HepG2 (cell line): Measurements from ENCODE around the gene PGAP3. TPM values are rescaled to one million over a fixed set of nuclear protein-coding genes. Genes with fewer than 3 reads are reported as not detected.

Experiments
- DDIT3 ChIP-seq: sonication (generic); formaldehyde crosslinking; IDR thresholded peaks from 2 replicates; pipeline ENCODE4 v1.4.0; 2020; ENCODE audit warnings: mild to moderate bottlenecking, missing genetic modification reagents
- ZNF556 ChIP-seq: sonication (generic); formaldehyde crosslinking; IDR thresholded peaks from 2 replicates; pipeline ENCODE4 v1.4.0; 2020; ENCODE audit warnings: mild to moderate bottlenecking, missing genetic modification reagents, borderline replicate concordance
- polyA plus RNA-seq, 8 experiments: library from polyadenylated mRNA; depleted of rRNA in 3 of 8; stranded (reverse) in 7 of 8; unstranded in 1 of 8; fragments of >200 nt; fragmentation: Illumina TruSeq in 4 of 8; extraction: Trizol in 4 of 8; gene quantifications; 2 replicates each; pipeline versions ENCODE4 v1.2.1 to v1.2.3, GENCODE V29; 2011 to 2016; ENCODE audit warnings: low read depth in 4 of 8, missing spikeins in 1 of 8, mixed read lengths in 1 of 8; ENCODE audit not compliant: insufficient read depth in 1 of 8
- total RNA-seq, 5 experiments: library from RNA; depleted of rRNA; stranded (reverse); fragments of >200 nt; fragmentation: Illumina TruSeq; extraction: Trizol; gene quantifications; 2 replicates each; pipeline ENCODE4 v1.2.3, GENCODE V29; 2016; ENCODE audit warnings: low read depth in 1 of 5
- TF ChIP-seq, protein P1 (sequence below): sonication (generic); formaldehyde crosslinking; IDR thresholded peaks from 2 replicates; pipeline ENCODE4 v1.5.1; 2020; ENCODE audit warnings: missing genetic modification reagents, mild to moderate bottlenecking, borderline replicate concordance
- TF ChIP-seq, protein P2 (sequence below): IDR thresholded peaks from 2 replicates; pipeline ENCODE4 v1.6.1; 2012; ENCODE audit warnings: low read length, improper control_type of control experiment

Gene PGAP3
- total and polyA plus RNA-seq, 2 of the 13 experiments (the other 11 are each of a cell fraction or from before 2014, with no cell fraction given): 11.9 to 14.6 TPM

GRCh38 chr17:39652587-39653315, 35.1 kb downstream of the PGAP3 start (continued):
- TF ChIP-seq, protein P1, sequence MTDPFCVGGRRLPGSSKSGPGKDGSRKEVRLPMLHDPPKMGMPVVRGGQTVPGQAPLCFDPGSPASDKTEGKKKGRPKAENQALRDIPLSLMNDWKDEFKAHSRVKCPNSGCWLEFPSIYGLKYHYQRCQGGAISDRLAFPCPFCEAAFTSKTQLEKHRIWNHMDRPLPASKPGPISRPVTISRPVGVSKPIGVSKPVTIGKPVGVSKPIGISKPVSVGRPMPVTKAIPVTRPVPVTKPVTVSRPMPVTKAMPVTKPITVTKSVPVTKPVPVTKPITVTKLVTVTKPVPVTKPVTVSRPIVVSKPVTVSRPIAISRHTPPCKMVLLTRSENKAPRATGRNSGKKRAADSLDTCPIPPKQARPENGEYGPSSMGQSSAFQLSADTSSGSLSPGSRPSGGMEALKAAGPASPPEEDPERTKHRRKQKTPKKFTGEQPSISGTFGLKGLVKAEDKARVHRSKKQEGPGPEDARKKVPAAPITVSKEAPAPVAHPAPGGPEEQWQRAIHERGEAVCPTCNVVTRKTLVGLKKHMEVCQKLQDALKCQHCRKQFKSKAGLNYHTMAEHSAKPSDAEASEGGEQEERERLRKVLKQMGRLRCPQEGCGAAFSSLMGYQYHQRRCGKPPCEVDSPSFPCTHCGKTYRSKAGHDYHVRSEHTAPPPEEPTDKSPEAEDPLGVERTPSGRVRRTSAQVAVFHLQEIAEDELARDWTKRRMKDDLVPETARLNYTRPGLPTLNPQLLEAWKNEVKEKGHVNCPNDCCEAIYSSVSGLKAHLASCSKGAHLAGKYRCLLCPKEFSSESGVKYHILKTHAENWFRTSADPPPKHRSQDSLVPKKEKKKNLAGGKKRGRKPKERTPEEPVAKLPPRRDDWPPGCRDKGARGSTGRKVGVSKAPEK (CRISPR knock-in tag): no peak
- TF ChIP-seq, protein P2, sequence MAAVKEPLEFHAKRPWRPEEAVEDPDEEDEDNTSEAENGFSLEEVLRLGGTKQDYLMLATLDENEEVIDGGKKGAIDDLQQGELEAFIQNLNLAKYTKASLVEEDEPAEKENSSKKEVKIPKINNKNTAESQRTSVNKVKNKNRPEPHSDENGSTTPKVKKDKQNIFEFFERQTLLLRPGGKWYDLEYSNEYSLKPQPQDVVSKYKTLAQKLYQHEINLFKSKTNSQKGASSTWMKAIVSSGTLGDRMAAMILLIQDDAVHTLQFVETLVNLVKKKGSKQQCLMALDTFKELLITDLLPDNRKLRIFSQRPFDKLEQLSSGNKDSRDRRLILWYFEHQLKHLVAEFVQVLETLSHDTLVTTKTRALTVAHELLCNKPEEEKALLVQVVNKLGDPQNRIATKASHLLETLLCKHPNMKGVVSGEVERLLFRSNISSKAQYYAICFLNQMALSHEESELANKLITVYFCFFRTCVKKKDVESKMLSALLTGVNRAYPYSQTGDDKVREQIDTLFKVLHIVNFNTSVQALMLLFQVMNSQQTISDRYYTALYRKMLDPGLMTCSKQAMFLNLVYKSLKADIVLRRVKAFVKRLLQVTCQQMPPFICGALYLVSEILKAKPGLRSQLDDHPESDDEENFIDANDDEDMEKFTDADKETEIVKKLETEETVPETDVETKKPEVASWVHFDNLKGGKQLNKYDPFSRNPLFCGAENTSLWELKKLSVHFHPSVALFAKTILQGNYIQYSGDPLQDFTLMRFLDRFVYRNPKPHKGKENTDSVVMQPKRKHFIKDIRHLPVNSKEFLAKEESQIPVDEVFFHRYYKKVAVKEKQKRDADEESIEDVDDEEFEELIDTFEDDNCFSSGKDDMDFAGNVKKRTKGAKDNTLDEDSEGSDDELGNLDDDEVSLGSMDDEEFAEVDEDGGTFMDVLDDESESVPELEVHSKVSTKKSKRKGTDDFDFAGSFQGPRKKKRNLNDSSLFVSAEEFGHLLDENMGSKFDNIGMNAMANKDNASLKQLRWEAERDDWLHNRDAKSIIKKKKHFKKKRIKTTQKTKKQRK: no peak
- peak; percentile 85; the same call in 1 of the 2 replicates for TF ChIP-seq ZNF556 (CRISPR knock-in tag)
- no peak for TF ChIP-seq DDIT3 (CRISPR knock-in tag)
